Stimulated activated CD8-positive, alpha-beta memory T cell treated with anti-CD3 and anti-CD28 coated beads, Interleukin-15, amount 100 ng/mL, for 4 hours (primary cell): Measurements from ENCODE around the gene GHITM.
"Not testable (repeated sequence)": the region's sequence is repeated elsewhere in the genome, so short reads cannot be mapped to it uniquely, and the experiment has no call there.

ENCODE experiments used
- DNase-seq, 2 donors: peaks; one replicate each; pipeline ENCODE4 v3.0.0-alpha.2; 2020; ENCODE audit warnings: low read depth in 2 of 2

Gene GHITM

GRCh38 chr10:84139126-84140035 lies at the start of gene GHITM:
Gene GHITM, plus strand, starts transcription at chr10:84139509. Its CDS starts 1,992 bp downstream, at chr10:84141501.
- peak; percentile 98 to 99 for DNase-seq

GRCh38 chr10:84095811-84096497 lies 43.4 kb upstream of the GHITM start:
- no peak for DNase-seq

- DNase-seq = no peak
These were observed 41.4 kb upstream of the GHITM start for GRCh38 chr10:84097787-84098353.

- no peak for DNase-seq
These were observed 40.6 kb upstream of the GHITM start for GRCh38 chr10:84098667-84099066.

- no peak for DNase-seq
These were observed 38.3 kb upstream of the GHITM start for GRCh38 chr10:84101042-84101441.

- DNase-seq = no peak
These were observed 30.5 kb upstream of the GHITM start for GRCh38 chr10:84108797-84109196.

GRCh38 chr10:84109772-84110171 lies 29.5 kb upstream of the GHITM start:
- DNase-seq = not testable (repeated sequence)

- not testable (repeated sequence) for DNase-seq
These were observed 25.8 kb upstream of the GHITM start for GRCh38 chr10:84113468-84113867.

GRCh38 chr10:84114088-84114667 lies 25.1 kb upstream of the GHITM start:
- no peak for DNase-seq

- not testable (repeated sequence) for DNase-seq
These were observed 22.1 kb upstream of the GHITM start for GRCh38 chr10:84117204-84117603.

GRCh38 chr10:84117686-84118394 lies 21.5 kb upstream of the GHITM start:
- DNase-seq = no peak

- no peak for DNase-seq
These were observed 20.8 kb upstream of the GHITM start for GRCh38 chr10:84118395-84119006.

- DNase-seq = no peak
These were observed 15.9 kb upstream of the GHITM start for GRCh38 chr10:84123362-84123761.

GRCh38 chr10:84125910-84126784 lies 13.2 kb upstream of the GHITM start:
- not testable (repeated sequence) for DNase-seq

GRCh38 chr10:84126785-84127167 lies 12.5 kb upstream of the GHITM start:
- DNase-seq = no peak

- DNase-seq = no peak
These were observed 3.5 kb upstream of the GHITM start for GRCh38 chr10:84135836-84136235.

GRCh38 chr10:84137811-84138210 lies 1.5 kb upstream of the GHITM start:
- no peak for DNase-seq

- peak in 1 of 2 donors; percentile 43 for DNase-seq
These were observed 707 bp upstream of the GHITM start for GRCh38 chr10:84138478-84139125.

GRCh38 chr10:84140036-84140379 lies 699 bp downstream of the GHITM start:
- DNase-seq = no peak

GRCh38 chr10:84147347-84147746 lies 8.0 kb downstream of the GHITM start:
- no peak for DNase-seq
